Measurements from ENCODE around the gene KRT80.
"Not testable (repeated sequence)": the region's sequence is repeated elsewhere in the genome, so short reads cannot be mapped to it uniquely, and the experiment has no call there.

Gene KRT80

DNA sequence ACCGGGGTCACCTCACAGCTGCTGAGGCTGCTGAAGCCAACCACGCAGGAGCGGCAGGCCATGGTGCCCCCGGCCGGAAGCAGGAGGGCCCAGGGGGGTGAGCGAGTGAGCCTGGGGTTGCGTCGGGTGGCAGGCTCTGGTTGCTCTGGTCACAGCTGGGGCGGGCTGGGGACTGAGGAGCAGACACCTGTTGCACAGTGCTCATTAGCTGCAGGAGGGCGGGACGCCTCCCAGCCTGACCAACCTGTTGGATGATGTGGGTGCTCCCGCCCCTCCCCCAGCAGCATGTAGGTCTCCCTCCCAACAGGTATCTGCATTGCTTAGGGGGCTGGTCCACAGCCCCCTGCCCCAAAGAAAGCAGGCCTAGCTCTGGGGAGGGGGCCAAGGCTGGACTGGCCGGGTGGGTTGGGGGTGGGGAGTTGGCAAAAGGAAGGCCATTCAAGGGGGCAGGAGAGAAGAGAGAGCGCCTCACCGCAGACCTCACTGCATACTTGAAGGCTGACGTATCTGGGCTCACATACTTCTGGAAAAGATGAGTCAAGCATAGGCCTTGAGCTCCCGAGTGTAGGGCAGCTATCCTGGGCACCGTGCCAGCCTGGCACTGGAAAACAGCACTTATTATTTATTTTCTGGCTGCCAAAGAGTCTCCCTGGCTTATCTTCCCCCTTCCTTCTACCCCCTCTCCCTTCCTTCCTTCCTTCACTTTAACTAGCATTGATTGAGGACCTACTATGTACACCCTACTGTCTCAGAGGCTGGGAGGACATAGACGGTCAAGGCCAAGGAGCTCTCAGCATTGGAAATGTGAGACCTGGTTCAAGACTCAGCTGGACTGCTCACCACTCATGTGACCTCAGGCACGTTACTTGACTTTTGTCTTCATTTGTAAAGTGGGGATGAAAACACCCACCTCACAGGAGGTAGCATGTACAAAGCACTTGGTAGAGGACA is at the start of gene KRT80:
TSS of gene KRT80 (minus strand) at position 174 of the 951 bp plus-strand sequence. CDS start at position 62, 112 bp downstream.
- DNase-seq: peak; percentile 91

- DNase-seq: no peak
Observed at GRCh38 chr12:52241205-52241842, 49.5 kb upstream of the KRT80 start.

DNA sequence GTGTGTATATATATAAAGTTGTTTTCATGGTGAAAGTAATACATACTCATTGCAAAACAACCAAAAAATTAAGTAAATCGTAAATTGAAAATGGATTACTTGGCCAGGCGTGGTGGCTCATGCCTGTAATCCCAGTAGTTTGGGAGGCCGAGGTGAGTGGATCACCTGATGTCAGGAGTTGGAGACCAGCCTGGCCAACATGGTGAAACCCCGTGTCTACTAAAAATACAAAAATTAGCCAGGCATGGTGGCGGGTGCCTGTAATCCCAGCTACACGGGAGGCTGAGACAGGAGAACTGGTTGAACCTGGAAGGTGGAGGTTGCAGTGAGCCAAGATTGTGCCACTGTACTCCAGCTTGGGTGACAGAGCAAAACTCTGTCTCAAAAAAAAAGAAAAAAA is 48.4 kb upstream of the KRT80 start:
- DNase-seq: not testable (repeated sequence)

- no peak for DNase-seq
Observed at GRCh38 chr12:52239767-52240166, 48.0 kb upstream of the KRT80 start.

DNA sequence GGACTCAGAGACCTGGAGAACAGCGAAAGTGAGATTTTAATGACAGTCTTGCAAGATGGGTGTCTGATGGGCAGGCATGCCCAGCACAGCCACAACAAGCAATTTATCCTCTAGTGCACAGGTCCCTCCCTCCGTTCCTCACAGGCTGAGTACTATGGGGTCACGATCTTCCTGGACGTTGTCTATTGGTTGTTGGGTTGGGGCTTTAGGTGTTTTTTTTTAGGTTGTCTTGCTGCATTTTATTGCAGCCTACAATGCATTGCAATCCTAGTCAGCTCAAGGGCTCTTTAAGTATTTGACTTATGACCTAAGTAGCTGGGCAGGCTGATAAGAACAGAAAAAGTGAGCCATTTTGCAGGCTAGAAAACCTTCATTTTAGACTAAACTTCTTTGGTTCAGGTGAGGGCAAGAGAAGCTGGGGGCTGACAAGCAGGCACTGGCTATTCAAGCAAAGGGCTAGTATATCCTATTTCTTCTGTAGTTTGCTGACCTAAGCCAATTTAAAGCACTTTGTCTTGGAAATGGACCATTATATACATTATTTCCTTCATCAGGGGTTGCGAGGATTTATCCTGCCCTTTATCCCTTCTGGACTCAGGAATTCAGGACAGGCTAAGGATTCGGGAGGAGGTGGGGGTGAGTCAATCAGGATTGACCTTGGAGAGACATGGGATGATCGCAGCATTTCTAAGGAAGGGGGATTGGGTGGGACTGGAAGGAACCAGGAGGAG is 47.3 kb upstream of the KRT80 start:
- no peak for DNase-seq

DNA sequence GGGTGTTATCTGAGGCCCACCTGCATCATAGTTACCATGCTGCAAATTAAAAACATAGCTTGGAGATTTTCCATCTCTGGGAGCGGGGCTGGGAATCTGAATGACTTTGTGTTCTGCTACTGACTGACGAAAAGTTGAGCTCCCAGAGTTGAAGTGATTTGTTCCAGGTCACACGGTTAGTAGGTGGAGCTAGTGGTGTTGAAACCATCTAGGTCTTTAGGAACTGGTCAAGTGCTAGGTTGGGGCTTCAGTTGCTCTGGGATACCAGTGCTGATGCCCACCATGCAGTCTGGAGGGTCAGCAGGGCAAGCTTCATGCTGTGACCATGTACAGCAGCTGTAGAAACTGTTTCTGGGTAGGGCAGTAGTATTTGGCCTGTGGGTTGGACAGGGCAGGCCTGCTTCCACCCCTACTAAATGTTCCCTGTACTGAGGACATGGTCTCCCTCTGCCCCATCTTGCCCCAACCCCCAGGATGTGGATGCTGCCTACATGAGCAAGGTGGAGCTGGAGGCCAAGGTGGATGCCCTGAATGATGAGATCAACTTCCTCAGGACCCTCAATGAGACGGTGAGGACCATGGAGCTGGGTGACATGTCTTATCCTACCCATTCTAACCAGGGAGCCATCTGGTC is 46.5 kb upstream of the KRT80 start:
- no peak for DNase-seq

- DNase-seq: no peak
Observed at GRCh38 chr12:52236386-52237050, 44.7 kb upstream of the KRT80 start.

- DNase-seq: peak; percentile 61
Observed at GRCh38 chr12:52235822-52236361, 44.1 kb upstream of the KRT80 start.

GRCh38 chr12:52235001-52235764 is 43.4 kb upstream of the KRT80 start:
- DNase-seq: no peak

GRCh38 chr12:52234223-52234810 is 42.5 kb upstream of the KRT80 start:
- no peak for DNase-seq

DNA sequence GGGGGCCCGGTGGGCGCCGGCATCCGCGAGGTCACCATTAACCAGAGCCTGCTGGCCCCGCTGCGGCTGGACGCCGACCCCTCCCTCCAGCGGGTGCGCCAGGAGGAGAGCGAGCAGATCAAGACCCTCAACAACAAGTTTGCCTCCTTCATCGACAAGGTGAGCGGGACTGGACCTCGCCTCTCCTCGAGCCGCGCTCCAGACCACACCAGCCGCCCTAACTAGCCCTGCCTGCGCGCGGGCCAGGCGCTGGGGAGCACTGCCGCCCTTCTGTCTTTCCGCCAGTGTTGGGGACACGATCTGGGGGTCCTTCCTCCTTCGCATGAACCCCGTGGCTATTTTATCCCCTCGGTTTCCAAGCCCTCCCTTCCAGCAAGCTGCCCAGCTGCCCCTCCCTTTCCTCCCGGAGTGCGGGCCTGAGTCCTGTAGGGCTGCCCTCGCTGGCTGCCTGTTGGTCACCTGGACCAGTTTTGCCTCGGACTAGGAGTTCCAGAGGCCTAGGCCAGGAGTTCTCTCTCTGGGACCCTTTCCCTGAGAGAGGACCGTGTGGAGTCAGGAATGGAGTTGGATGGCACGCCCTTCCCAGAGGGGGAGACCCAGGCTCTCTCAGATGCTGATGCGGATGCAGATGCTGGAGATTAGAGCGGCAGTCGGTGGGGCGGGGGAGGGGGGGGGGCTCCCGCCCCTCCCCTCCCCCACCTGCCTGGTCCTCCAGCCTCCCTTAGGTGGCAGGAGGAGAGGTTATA is 41.8 kb upstream of the KRT80 start:
- no peak for DNase-seq

DNA sequence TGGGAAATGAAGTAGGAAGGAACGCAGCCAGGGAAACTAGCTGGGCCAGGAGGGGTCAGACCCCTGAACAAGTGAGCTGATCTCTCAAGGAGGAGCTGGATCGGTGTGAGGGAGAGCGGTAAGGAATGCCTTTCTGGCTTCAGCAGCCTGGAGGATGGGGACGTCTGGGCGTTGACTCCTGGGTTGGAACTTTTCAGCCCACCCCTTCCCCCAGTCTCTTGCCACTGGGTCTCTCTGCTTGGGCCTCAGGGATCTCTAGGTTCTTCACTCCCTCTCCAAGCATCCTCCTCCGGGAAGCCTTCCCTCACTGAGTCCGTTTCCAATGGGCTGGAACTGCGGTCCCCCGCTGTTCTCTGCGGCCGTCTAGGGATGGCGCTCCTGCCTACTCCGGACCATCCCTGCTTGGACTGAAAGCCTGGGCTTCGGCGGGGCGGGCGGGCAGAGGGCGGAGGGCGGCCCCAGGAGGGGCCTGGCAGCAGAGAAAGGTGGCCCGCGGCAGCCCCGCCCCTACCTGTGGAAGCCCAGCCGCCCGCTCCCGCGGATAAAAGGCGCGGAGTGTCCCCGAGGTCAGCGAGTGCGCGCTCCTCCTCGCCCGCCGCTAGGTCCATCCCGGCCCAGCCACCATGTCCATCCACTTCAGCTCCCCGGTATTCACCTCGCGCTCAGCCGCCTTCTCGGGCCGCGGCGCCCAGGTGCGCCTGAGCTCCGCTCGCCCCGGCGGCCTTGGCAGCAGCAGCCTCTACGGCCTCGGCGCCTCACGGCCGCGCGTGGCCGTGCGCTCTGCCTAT is 41.1 kb upstream of the KRT80 start, which contains the start of gene KRT7:
TSS of gene KRT7 (plus strand) at position 570 of the 788 bp plus-strand sequence. CDS start at position 624, 54 bp downstream.
- no peak for DNase-seq

GRCh38 chr12:52232203-52232673 is 40.4 kb upstream of the KRT80 start:
- DNase-seq: no peak

DNA sequence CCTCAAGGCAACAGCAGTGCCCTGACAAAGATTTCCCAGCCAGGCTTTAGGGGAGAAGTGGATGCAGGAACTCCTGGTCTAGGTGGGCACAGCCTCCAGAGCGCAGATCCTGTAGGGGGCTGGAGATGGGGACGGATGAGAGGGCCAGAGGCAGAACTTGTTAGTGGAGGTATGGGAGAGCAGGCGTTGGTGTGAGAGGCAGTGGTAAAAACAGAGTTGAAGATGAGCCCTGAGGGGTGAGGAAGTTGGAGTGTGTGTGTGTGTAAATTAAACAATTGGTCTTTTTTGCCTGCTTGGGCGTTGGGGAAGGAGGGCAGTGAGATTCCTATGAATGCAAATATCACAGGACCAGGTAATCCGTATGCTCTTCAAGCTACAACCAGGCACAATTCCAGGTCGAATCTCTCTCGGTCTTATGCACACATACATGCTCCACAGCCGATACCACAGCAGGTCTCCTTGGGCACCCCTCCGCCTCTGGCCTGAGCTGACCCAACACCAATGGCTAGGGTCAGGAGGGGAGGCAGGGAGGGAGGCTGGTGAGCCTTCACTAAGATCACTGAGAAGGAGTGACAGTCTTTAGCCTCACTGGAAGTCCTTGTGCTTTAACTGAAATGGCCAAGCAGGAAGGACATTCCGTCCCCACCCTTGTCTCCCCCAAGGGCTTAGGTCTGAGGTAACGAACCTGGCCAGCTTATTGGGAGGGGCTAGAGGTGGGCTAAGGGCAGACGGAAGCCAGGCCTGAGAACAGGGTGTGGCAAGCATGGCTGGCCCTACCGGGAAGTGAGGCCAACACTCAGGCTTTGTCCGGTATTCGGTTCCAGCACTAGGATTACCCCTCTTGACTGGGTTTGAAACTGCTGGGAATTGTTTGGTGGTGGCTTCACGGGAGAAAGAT is 39.7 kb upstream of the KRT80 start:
- DNase-seq: no peak

DNA sequence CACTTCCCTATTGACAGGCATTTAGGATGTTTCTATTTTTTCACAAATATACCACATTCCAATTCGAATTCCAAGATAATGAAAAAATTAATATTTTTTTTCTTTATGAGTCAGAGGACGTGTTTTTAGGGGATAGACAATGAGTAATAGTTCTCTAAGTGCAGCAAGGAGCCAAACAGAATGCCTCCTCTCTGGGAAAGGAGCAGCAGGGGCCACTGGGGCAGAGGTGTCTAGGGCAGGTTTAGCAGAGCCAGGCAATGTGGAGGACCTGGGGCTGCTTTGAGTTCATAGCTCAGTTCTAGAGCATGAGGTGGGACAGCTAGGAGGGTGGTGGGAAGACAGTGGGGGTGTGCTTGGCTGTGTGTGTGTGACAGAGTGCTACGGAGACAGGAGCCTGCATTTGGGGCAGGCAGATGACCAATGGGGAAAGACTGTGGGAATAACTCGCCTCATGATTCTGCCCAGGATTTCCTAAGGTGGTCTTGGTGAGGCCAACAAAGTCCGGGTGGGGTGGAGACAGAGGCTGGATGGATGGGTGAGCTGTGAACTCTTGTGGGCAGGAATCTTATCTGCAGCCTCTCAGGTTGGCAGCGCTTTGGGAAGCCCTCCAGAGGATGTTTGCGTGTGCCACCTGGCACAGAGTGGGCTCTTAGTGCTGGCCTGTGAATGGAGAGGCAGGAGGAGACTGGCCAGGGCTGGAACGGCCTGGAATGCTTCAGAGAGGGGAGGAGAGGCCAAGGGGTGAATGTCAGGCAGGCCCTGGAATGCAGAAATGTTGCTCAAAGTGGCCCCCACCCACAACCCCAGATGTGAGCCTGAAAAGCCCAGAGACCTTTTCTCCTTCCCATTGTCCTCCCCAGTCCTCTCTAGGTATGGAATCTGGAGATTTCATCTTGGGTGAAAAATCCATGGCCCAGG is 38.8 kb upstream of the KRT80 start:
- DNase-seq: peak; percentile 60

GRCh38 chr12:52229836-52230343 is 38.1 kb upstream of the KRT80 start:
- no peak for DNase-seq

All from NCI-H2029 treated with DMSO at 0.1 percent for 48 hours (cell line).